ENCODE data around the gene KCMF1. TPM values are rescaled to one million over a fixed set of nuclear protein-coding genes. Genes with fewer than 3 reads are reported as not detected.

KCMF1 gene
- total RNA-seq, 1 experiment from 2014 or later: 73.6 TPM

DNA sequence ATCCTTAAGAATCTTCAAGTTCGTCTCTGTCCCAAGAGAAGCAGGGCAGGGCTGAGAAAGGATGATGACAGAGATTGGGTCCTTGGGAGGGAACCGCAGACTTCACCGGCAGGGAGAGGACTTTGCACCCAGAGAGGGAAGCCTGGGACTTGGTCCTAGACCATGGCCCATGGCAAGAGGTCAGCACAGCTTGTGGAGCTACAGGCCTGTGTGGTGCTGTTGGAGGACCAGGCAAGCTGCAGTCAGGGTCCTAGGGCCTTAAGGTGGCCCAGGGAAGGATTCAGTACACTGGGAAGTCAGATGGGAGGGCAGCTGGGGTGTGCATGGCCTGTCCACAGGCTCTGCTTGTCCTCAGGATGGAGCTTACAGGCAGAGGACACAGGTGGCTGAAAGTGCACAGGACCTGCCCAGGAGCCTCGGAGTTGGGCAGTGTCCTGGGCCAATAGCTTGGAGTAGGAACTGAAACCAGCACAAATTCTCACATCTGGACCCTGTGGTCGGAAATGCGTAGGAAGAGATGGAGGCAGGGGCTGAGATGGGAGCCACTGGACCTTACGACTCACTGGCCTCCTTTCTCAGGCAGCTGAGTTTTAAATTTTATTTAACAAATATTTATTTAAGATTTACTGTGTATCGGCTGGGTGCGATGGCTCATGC is 105.8 kb downstream of the KCMF1 start:
- CTCF ChIA-PET: no interaction called here
- no peaks in the 10 kb centered on the region for H3K9me2 ChIP-seq (replicated peaks; ENCODE audit: low read length)
- ATAC-seq (no peak), DNase-seq (no peak)
- BruUV-seq (replicated peaks): no TSS peak
- no peaks in the 10 kb centered on the region for H3K36me3 ChIP-seq (ENCODE audit: low read depth, low read length)
- no peaks in the 10 kb centered on the region for H3K27me3 ChIP-seq (ENCODE audit: low read length)
- H3K9me3 ChIP-seq (ENCODE audit: low read length): 0 out of 2 replicates have a peak, but pooled peaks cover 1% of the 10 kb centered on the region
- intact Hi-C loops (cut with micrococcal nuclease): no loop called here
- H3F3A ChIP-seq (ENCODE audit: low read length, unreplicated experiment): no peaks in the 10 kb centered on the region
- no peak overlapping the region for H3K4me2 ChIP-seq (ENCODE audit: low read length)
- no peak for TF ChIP-seq EZH2 (IDR thresholded peaks at IDR 0.05; ENCODE audit: low read length, unreplicated experiment)
- TF ChIP-seq, protein P1, sequence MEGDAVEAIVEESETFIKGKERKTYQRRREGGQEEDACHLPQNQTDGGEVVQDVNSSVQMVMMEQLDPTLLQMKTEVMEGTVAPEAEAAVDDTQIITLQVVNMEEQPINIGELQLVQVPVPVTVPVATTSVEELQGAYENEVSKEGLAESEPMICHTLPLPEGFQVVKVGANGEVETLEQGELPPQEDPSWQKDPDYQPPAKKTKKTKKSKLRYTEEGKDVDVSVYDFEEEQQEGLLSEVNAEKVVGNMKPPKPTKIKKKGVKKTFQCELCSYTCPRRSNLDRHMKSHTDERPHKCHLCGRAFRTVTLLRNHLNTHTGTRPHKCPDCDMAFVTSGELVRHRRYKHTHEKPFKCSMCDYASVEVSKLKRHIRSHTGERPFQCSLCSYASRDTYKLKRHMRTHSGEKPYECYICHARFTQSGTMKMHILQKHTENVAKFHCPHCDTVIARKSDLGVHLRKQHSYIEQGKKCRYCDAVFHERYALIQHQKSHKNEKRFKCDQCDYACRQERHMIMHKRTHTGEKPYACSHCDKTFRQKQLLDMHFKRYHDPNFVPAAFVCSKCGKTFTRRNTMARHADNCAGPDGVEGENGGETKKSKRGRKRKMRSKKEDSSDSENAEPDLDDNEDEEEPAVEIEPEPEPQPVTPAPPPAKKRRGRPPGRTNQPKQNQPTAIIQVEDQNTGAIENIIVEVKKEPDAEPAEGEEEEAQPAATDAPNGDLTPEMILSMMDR (conservative IDR thresholded peaks at IDR 0.05; ENCODE audit: low read depth, low read length): no peak
- TF ChIP-seq EZH2phosphoT487 (IDR thresholded peaks at IDR 0.05; ENCODE audit: borderline replicate concordance, low read length): no peak
- no peak overlapping the region for H3K27ac ChIP-seq (ENCODE audit: low read length)
- no peak overlapping the region for H2AFZ ChIP-seq (ENCODE audit: low read length)
- H3K4me3 ChIP-seq (ENCODE audit: low read length): no peak overlapping the region
- H4K20me1 ChIP-seq (ENCODE audit: low read length): no peaks in the 10 kb centered on the region
- H3K9ac ChIP-seq (ENCODE audit: low read length): no peak overlapping the region
- no peaks in the 10 kb centered on the region for H3K79me2 ChIP-seq (ENCODE audit: low read length)
- H3K4me1 ChIP-seq (ENCODE audit: insufficient read depth, low read length): no peaks in the 10 kb centered on the region
- POLR2A ChIA-PET (ENCODE audit: unreplicated experiment): no interaction called here

GRCh38 chr2:85077859-85078419 is 107.0 kb downstream of the KCMF1 start:
- no peaks in the 10 kb centered on the region for H3K4me1 ChIP-seq (ENCODE audit: insufficient read depth, low read length)
- H3K4me2 ChIP-seq (ENCODE audit: low read length): no peak overlapping the region
- POLR2A ChIA-PET (ENCODE audit: unreplicated experiment): no interaction called here
- H3K79me2 ChIP-seq (ENCODE audit: low read length): no peaks in the 10 kb centered on the region
- H3K9me2 ChIP-seq (replicated peaks; ENCODE audit: low read length): no peaks in the 10 kb centered on the region
- no peak overlapping the region for H2AFZ ChIP-seq (ENCODE audit: low read length)
- CTCF ChIA-PET: no interaction called here
- H4K20me1 ChIP-seq (ENCODE audit: low read length): no peaks in the 10 kb centered on the region
- DNase-seq (no peak), ATAC-seq (no peak)
- 0 out of 2 replicates have a peak, but pooled peaks cover 3% of the 10 kb centered on the region for H3K9me3 ChIP-seq (ENCODE audit: low read length)
- H3K4me3 ChIP-seq (ENCODE audit: low read length): no peak overlapping the region
- H3K27me3 ChIP-seq (ENCODE audit: low read length): no peaks in the 10 kb centered on the region
- no peak overlapping the region for H3K27ac ChIP-seq (ENCODE audit: low read length)
- no peaks in the 10 kb centered on the region for H3K36me3 ChIP-seq (ENCODE audit: low read depth, low read length)
- H3K9ac ChIP-seq (ENCODE audit: low read length): no peak overlapping the region
- no TSS peak for BruUV-seq (replicated peaks)
- intact Hi-C loops (cut with micrococcal nuclease): no loop called here
- TF ChIP-seq EZH2 (IDR thresholded peaks at IDR 0.05; ENCODE audit: low read length, unreplicated experiment) (no peak), EZH2phosphoT487 (IDR thresholded peaks at IDR 0.05; ENCODE audit: borderline replicate concordance, low read length) (no peak)
- TF ChIP-seq, protein P1 (conservative IDR thresholded peaks at IDR 0.05; ENCODE audit: low read depth, low read length): no peak
- H3F3A ChIP-seq (ENCODE audit: low read length, unreplicated experiment): no peaks in the 10 kb centered on the region

DNA sequence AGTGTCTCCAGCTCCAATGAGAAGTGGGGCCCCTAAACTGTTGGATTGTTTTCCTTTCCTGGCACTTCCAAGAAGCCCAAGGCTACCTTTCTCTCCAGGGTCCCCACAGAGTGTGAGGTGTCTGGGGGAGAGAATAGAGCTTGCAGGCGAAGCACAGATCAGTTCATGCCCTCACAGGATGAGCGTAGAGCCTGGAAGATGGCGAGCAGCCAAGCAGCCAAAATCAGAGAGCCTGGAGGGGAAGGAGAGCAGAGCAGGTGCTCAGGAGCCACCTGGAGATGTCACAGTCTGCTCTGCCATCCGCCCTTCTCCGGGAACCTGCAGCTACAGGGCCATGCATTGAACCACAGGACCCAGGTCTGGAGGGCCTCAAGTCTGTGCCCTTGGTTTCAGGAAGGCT is 107.6 kb downstream of the KCMF1 start:
- Histone ChIP-seq H3K4me2 (ENCODE audit: low read length) (no peak overlapping the region), H3K9ac (ENCODE audit: low read length) (no peak overlapping the region), H3K4me3 (ENCODE audit: low read length) (no peak overlapping the region), H3K9me2 (replicated peaks; ENCODE audit: low read length) (no peaks in the 10 kb centered on the region), H2AFZ (ENCODE audit: low read length) (no peak overlapping the region), H3K9me3 (ENCODE audit: low read length) (0 out of 2 replicates have a peak, but pooled peaks cover 3% of the 10 kb centered on the region), H3K36me3 (ENCODE audit: low read depth, low read length) (no peaks in the 10 kb centered on the region), H3K79me2 (ENCODE audit: low read length) (no peaks in the 10 kb centered on the region), H3K27me3 (ENCODE audit: low read length) (no peaks in the 10 kb centered on the region), H3K27ac (ENCODE audit: low read length) (no peak overlapping the region), H4K20me1 (ENCODE audit: low read length) (no peaks in the 10 kb centered on the region), H3K4me1 (ENCODE audit: insufficient read depth, low read length) (no peaks in the 10 kb centered on the region), H3F3A (ENCODE audit: low read length, unreplicated experiment) (no peaks in the 10 kb centered on the region)
- POLR2A ChIA-PET (ENCODE audit: unreplicated experiment): no interaction called here
- intact Hi-C loops (cut with micrococcal nuclease): no loop called here
- no TSS peak for BruUV-seq (replicated peaks)
- ATAC-seq (no peak), DNase-seq (no peak)
- CTCF ChIA-PET: no interaction called here
- TF ChIP-seq EZH2phosphoT487 (IDR thresholded peaks at IDR 0.05; ENCODE audit: borderline replicate concordance, low read length) (no peak), EZH2 (IDR thresholded peaks at IDR 0.05; ENCODE audit: low read length, unreplicated experiment) (no peak)
- TF ChIP-seq, protein P1 (conservative IDR thresholded peaks at IDR 0.05; ENCODE audit: low read depth, low read length): no peak

Measured in PC-3 (cell line).